Stomach (tissue), 4 donors: ENCODE measurements around the gene PSEN2.

Experiments used
- EP300 ChIP-seq: sonication (generic); formaldehyde crosslinking; IDR thresholded peaks from one replicate; pipeline ENCODE4 v1.6.1; 2017; ENCODE audit warnings: antibody characterized with exemption
- POLR2A ChIP-seq, 4 donors: fragments of 450-650 bp; IDR thresholded peaks; one replicate each; pipeline ENCODE4 v1.6.1; 2016; ENCODE audit warnings: antibody characterized with exemption in 4 of 4, control low read depth in 2 of 4, mild to moderate bottlenecking in 1 of 4, moderate library complexity in 1 of 4
- POLR2AphosphoS5 ChIP-seq, 3 donors: sonication (generic); formaldehyde crosslinking; IDR thresholded peaks; one replicate each; pipeline ENCODE4 v1.6.1; 2016; ENCODE audit warnings: antibody characterized with exemption in 3 of 3
- TF ChIP-seq, protein P1 (sequence below), 7 experiments: fragments of 450-650 bp in 4 of 7; fragments of 200-600 bp in 3 of 7; sonication (generic) in 3 of 7; IDR thresholded peaks; one replicate each; pipeline ENCODE4 v1.5.1; 2016 to 2019; ENCODE audit warnings: antibody characterized with exemption in 7 of 7, control low read depth in 2 of 7, mild to moderate bottlenecking in 1 of 7

DNA sequence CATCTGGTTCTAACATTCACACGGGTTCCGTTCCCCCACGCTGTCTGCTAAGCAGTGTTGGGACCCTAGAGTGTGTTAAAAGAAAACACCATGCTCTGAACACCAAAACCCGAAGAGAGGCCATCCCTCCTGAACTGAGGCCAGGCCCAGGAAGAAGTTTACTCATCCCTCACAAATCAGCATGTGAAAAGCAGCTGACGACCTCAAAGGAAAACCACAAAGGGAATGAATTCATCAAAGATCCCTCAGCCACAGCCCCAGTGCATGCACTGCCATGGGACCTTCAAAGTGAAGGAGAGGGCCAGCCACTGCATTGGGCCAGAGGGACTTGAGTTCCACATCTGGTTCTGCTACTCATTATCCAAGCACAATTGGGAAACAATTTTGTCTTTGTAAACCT lies 7.0 kb upstream of the PSEN2 start:
- TF ChIP-seq, protein P1, sequence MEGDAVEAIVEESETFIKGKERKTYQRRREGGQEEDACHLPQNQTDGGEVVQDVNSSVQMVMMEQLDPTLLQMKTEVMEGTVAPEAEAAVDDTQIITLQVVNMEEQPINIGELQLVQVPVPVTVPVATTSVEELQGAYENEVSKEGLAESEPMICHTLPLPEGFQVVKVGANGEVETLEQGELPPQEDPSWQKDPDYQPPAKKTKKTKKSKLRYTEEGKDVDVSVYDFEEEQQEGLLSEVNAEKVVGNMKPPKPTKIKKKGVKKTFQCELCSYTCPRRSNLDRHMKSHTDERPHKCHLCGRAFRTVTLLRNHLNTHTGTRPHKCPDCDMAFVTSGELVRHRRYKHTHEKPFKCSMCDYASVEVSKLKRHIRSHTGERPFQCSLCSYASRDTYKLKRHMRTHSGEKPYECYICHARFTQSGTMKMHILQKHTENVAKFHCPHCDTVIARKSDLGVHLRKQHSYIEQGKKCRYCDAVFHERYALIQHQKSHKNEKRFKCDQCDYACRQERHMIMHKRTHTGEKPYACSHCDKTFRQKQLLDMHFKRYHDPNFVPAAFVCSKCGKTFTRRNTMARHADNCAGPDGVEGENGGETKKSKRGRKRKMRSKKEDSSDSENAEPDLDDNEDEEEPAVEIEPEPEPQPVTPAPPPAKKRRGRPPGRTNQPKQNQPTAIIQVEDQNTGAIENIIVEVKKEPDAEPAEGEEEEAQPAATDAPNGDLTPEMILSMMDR (IDR thresholded peaks at IDR 0.05), result no peak
- TF ChIP-seq POLR2A (IDR thresholded peaks at IDR 0.05) (no peak), EP300 (no peak), POLR2AphosphoS5 (IDR thresholded peaks at IDR 0.05) (no peak)
